HG03066 (cell line): Measurements from ENCODE around the gene ZNF653.
"Not testable (repeated sequence)": the region's sequence is repeated elsewhere in the genome, so short reads cannot be mapped to it uniquely, and the experiment has no call there.

Experiments used
- ATAC-seq: cut with Tn5 transposase; IDR thresholded peaks from one replicate; pipeline ENCODE4 v1.9.1; 2021; ENCODE audit warnings: low read depth; ENCODE audit not compliant: unreplicated experiment

The ZNF653 gene

GRCh38 chr19:11458912-11459311, 46.7 kb downstream of the ZNF653 start:
- ATAC-seq = not testable (repeated sequence)

DNA sequence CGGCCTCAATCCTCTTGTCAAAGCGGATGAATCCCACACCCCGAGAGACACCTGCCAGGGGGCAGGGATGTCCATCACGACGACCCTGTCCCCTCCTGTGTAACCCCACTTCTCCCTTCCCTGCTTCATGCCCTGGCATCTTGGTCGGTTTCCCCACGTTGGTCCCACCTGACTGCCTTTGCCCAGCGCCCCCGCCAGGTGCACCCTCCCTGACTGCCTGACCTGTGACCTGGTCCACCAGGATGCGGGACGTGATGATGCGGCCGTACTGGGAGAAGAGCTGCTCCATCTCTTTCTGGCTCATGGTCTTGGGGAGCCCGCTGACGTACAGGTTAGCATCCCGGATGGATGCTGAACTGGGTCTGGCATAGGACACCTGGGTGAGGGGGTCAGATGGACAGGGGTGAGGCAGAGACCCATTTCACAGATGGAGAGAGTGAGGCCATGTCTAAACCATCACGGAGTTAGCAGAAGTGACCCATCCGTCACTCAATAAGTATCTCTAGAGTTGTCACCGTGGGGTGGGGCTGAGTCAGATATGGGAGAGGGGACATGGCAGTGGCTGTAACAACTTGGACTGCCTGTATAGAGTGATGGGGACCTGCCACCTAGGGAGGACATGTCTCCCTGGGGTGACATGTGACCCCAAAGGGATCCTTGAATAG, 47.3 kb downstream of the ZNF653 start:
- no peak for ATAC-seq

DNA sequence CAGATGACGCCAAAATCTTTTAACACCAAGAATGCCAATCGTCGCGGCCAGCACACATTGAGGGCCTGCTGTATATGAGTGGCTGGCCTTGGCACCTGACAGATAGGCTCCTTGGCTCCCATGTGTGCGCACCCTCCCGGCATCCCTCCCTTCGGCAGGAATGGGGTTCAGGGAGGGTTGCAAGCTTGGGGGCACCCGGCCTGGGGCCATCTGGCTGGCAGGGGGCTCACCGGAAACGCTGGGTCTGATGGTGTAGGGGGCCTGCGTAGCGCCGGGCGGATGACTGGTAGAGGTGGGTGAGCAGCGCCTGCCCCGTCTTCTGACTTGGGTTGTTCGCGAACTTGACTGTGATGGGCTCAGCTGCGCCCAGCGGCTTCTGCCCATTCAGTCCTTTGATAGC, 47.8 kb downstream of the ZNF653 start:
- no peak for ATAC-seq

- ATAC-seq = no peak
These were observed 48.5 kb downstream of the ZNF653 start for GRCh38 chr19:11457115-11457514.

DNA sequence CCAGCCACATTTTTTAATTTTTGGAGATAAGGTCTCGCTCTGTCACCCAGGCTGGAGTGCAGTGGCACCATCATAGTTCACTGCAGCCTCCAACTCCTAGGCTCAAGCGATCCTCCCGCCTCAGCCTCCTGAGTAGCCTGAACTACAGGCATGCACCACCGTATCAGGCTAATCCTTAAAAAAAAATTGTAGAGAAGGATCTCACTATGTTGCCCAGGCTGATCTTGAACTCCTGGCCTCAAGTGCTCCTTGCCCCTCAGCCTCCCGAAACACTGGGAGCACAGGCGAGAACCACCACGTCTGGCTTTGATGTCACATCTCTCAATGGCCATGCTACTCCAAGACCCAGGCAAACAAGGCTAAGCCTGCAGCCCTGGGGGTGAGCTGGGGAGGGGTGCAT, 49.0 kb downstream of the ZNF653 start:
- ATAC-seq = no peak

DNA sequence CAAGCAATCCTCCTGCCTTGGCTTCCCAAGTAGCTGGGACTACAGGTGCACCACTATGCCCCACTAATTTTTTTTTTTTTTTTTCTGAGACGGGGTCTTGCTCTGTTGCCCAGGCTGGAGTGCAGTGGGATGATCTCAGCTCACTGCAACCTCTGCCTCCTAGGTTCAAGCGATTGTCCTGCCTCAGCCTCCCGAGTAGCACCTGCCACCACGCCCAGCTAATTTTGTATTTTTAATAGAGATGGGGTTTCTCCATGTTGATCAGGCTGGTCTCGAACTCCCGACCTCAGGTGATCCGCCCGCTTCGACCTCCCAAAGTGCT, 50.4 kb downstream of the ZNF653 start:
- ATAC-seq = not testable (repeated sequence)

- ATAC-seq = no peak
These were observed 51.9 kb downstream of the ZNF653 start for GRCh38 chr19:11453468-11454341.

GRCh38 chr19:11452620-11453310, 52.9 kb downstream of the ZNF653 start:
- no peak for ATAC-seq

GRCh38 chr19:11451871-11452619, 53.6 kb downstream of the ZNF653 start:
- ATAC-seq = no peak

- no peak for ATAC-seq
These were observed 54.2 kb downstream of the ZNF653 start for GRCh38 chr19:11451327-11451870.

DNA sequence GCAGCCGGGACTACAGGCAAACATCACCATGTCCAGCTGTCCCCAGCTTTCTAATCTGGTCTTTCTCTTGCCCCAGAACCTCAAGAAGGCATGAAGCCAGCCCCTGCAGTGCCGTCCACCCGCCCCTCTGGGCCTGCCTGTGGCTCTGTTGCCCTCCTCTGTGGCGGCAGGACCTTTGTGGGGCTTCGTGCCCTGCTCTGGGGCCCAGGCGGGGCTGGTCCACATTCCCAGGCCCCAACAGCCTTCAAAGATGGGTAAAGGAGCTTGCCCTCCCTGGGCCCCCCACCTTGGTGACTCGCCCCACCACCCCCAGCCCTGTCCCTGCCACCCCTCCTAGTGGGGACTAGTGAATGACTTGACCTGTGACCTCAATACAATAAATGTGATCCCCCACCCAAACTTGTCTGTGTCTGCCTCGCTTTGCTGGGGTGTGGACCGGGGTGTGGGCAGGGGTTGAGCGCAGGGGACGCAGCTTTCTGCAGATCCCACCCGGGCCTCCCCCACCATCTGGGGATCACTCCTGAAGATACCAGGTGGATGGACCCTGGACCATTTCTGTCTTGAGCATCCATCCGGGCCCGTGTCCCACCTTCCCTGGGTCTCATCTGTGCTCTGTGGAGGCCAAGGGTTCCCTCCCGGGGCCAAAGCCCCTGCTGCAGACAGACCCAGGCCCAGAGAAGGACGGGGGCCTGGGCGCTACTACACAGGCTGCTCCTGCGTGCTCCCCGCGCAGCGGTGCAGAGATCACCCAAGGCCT, 54.9 kb downstream of the ZNF653 start:
- no peak for ATAC-seq

- no peak for ATAC-seq
These were observed 56.6 kb downstream of the ZNF653 start for GRCh38 chr19:11448923-11449554.

GRCh38 chr19:11448410-11448809, 57.2 kb downstream of the ZNF653 start:
- ATAC-seq = no peak

- no peak for ATAC-seq
These were observed 58.0 kb downstream of the ZNF653 start for GRCh38 chr19:11447347-11448262.

DNA sequence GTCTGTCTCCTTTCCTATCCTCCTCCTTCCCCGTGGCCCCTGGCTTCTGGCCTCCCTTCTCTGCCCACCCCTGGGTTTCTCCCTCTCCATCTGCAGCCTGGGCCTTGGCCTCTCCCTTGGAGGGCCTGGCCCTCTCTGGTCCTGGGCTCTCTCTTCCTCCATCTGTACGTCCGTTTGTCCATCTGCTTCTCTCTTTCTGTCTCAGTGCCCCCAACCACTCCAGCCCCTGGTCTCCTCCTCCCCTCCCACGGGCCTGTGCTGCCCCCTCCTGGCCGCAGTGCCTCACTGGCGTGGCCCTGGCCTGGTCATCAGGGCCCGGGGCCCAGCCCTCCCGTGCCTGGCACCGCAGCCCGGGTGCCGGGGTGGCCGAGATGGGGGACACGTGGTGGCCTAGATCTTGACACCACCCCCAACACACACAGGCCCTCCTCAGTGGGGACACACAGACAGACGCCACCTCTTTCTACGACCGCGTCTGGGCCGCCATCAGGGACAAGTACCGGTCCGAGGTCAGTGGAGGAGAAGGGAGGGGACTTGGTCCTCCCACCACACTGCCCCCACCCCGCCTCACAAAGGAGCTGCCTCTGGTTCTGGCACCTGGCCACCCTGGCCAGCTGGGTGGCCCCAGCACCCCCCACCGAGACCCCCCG, 58.9 kb downstream of the ZNF653 start:
- no peak for ATAC-seq

DNA sequence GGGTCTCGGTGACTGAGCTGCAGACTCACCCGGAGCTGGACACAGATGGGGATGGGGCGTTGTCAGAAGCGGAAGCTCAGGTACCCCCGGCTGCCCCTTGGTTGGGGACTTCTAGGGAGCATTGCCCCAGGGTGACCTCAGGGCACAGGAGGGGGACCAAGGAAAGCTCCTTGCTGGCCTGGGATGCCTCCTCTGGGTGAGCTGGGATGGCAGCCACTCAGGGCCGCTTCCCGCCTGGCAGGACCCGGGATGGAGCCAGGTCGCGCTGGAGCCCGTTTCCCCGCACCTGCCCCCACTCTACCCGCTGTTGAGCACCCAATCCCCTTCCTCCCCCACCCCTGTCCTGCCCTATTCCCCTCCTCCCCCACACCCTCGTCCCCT, 59.4 kb downstream of the ZNF653 start:
- ATAC-seq = no peak

- ATAC-seq = no peak
These were observed 60.5 kb downstream of the ZNF653 start for GRCh38 chr19:11445141-11445540.

- ATAC-seq = no peak
These were observed 61.6 kb downstream of the ZNF653 start for GRCh38 chr19:11444059-11444458.
